Mesenchymal stem cell (in vitro differentiated cells and primary cell): ENCODE data around the gene IL1F10.
A peak's percentile ranks its signal among the peaks of the same experiment; 100 is the strongest.

Experiments used
- DNase-seq: peaks from one replicate; pipeline ENCODE4 v3.0.0-alpha.2; 2013
- H2AFZ ChIP-seq: one replicate; pipeline ENCODE4 v1.6.1; 2013; ENCODE audit warnings: low read depth, mild to moderate bottlenecking, control low read depth, inconsistent platforms, low read length, moderate library complexity
- H2AK5ac ChIP-seq: 2 replicates; pipeline ENCODE4 v1.6.1; 2013; ENCODE audit warnings: low read length, moderate library complexity, mild to moderate bottlenecking, inconsistent platforms; ENCODE audit not compliant: severe bottlenecking
- H2BK120ac ChIP-seq: one replicate; pipeline ENCODE4 v1.6.1; 2013; ENCODE audit warnings: low read depth, mild to moderate bottlenecking, inconsistent platforms, low read length, moderate library complexity
- H2BK12ac ChIP-seq, 2 experiments: one replicate each; pipeline ENCODE4 v1.6.1; 2013; ENCODE audit warnings: inconsistent platforms in 2 of 2, low read length in 2 of 2, mild to moderate bottlenecking in 2 of 2, moderate library complexity in 2 of 2, control low read depth in 1 of 2
- H2BK15ac ChIP-seq: one replicate; pipeline ENCODE4 v1.6.1; 2013; ENCODE audit warnings: mild to moderate bottlenecking, low read depth, inconsistent platforms; ENCODE audit not compliant: poor library complexity, severe bottlenecking
- H2BK5ac ChIP-seq: 2 replicates; pipeline ENCODE4 v1.6.1; 2013; ENCODE audit warnings: low read depth, mild to moderate bottlenecking, low read length, control low read depth, inconsistent platforms; ENCODE audit not compliant: poor library complexity, severe bottlenecking
- H3K14ac ChIP-seq, 2 experiments: one replicate each; pipeline ENCODE4 v1.6.1; 2013; ENCODE audit warnings: inconsistent platforms in 2 of 2, low read length in 2 of 2, control low read depth in 1 of 2, mild to moderate bottlenecking in 1 of 2, moderate library complexity in 1 of 2
- H3K18ac ChIP-seq, 2 experiments: one replicate each; pipeline ENCODE4 v1.6.1; 2013; ENCODE audit warnings: inconsistent platforms in 2 of 2, low read length in 2 of 2, control low read depth in 1 of 2, low read depth in 1 of 2, mild to moderate bottlenecking in 1 of 2
- H3K23ac ChIP-seq, 2 experiments: one replicate each; pipeline ENCODE4 v1.6.1; 2013; ENCODE audit warnings: inconsistent platforms in 2 of 2, low read length in 2 of 2, mild to moderate bottlenecking in 2 of 2, moderate library complexity in 2 of 2, control low read depth in 1 of 2
- H3K27ac ChIP-seq: 2 replicates; pipeline ENCODE4 v1.5.1; 2013; ENCODE audit warnings: mild to moderate bottlenecking, moderate library complexity, low read length, control low read depth, inconsistent platforms; ENCODE audit not compliant: poor library complexity, severe bottlenecking
- H3K27me3 ChIP-seq, 2 experiments: 2 replicates each; pipeline versions ENCODE4 v1.6.1 to v1.7.0; 2013; ENCODE audit warnings: low read length in 2 of 2, mild to moderate bottlenecking in 2 of 2, moderate library complexity in 2 of 2, control low read depth in 1 of 2, inconsistent platforms in 1 of 2; ENCODE audit not compliant: control insufficient read depth in 1 of 2, insufficient read depth in 1 of 2
- H3K36me3 ChIP-seq, 2 experiments: 2 replicates each; pipeline versions ENCODE4 v1.6.1 to v1.7.0; 2013; ENCODE audit warnings: low read length in 2 of 2, control low read depth in 1 of 2, inconsistent platforms in 1 of 2, low read depth in 1 of 2, mild to moderate bottlenecking in 1 of 2; ENCODE audit not compliant: insufficient read depth in 2 of 2, control insufficient read depth in 1 of 2
- H3K4ac ChIP-seq, 2 experiments: one replicate each; pipeline ENCODE4 v1.6.1; 2013; ENCODE audit warnings: inconsistent platforms in 2 of 2, low read length in 2 of 2, mild to moderate bottlenecking in 2 of 2, moderate library complexity in 2 of 2, control low read depth in 1 of 2, low read depth in 1 of 2
- H3K4me1 ChIP-seq: 2 replicates; pipeline ENCODE4 v1.6.1; 2013; ENCODE audit warnings: low read depth, low read length, control low read depth; ENCODE audit not compliant: control insufficient read depth, insufficient read depth
- H3K4me2 ChIP-seq: 2 replicates; pipeline ENCODE4 v1.6.1; 2013; ENCODE audit warnings: low read length, mild to moderate bottlenecking, inconsistent platforms; ENCODE audit not compliant: poor library complexity, severe bottlenecking
- H3K4me3 ChIP-seq, 2 experiments: 2 replicates each; pipeline versions ENCODE4 v1.5.1 to v1.7.0; 2013; ENCODE audit warnings: low read length in 2 of 2, mild to moderate bottlenecking in 2 of 2, control low read depth in 1 of 2, low read depth in 1 of 2; ENCODE audit not compliant: insufficient read depth in 1 of 2
- H3K79me1 ChIP-seq: replicated peaks from 2 replicates; pipeline ENCODE4 v1.6.1; 2013; ENCODE audit warnings: mild to moderate bottlenecking, control low read depth, low read length, inconsistent platforms; ENCODE audit not compliant: poor library complexity, severe bottlenecking
- H3K9ac ChIP-seq: 2 replicates; pipeline ENCODE4 v1.7.0; 2013; ENCODE audit warnings: mild to moderate bottlenecking, low read length, moderate library complexity
- H3K9me3 ChIP-seq: 2 replicates; pipeline ENCODE4 v1.7.0; 2013; ENCODE audit warnings: mild to moderate bottlenecking, low read length; ENCODE audit not compliant: control insufficient read depth
- H4K8ac ChIP-seq: one replicate; pipeline ENCODE4 v1.6.1; 2013; ENCODE audit warnings: inconsistent platforms, mild to moderate bottlenecking, low read length, moderate library complexity
- H4K91ac ChIP-seq: one replicate; pipeline ENCODE4 v1.6.1; 2013; ENCODE audit warnings: mild to moderate bottlenecking, low read length, inconsistent platforms
- WGBS: methylation state at CpG from one replicate; pipeline ENCODE4 v1.1.7; 2013; ENCODE audit warnings: mixed read lengths; 5-methylcytosine and 5-hydroxymethylcytosine counted together

IL1F10 gene

DNA sequence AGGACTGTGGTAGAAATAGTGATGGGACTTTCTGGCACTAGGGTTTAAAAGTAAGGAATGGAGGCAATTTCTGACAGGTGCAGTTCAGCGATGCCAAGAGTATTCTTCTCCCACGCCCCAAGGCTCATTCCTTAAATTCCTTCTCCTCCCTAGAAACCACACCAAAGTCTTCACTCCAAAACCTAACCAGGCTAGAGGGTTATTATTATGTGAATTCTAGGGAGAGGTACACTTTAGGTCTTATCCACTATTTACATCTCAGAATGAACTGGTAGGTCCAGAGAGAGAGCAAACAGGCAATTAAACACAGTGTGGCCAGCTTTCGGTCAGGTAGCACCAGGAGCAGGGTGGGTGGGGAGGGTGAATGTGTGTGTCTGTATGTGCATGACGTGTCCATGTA is 11.4 kb downstream of the IL1F10 start:
- H3K27me3 ChIP-seq: peaks cover 25 to 76% of the 10 kb centered on the region in 2 experiments
- peaks cover 2% of the 10 kb centered on the region for H3K4me1 ChIP-seq

DNA sequence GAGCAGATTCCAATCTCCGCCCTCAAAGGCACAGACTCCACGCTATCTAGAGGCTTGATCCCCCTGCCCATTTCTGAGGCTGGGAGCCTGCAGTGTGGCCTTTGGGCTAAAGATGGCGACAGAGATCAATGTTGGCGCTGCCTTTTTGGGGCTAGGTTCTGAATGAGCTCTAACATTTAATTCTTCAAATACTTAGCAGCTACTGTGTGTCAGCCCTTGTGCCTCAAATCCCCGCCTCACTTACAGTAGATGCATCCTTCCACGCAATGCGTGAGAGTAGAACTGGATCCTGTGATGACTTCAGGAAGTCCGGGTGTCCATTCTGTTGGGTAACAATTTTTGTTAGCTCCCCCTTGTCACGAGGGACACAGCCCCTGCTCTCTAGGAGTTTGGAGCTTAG is 12.4 kb downstream of the IL1F10 start:
- H3K27ac ChIP-seq: no peak overlapping the region
- H3K18ac ChIP-seq: no peak overlapping the region
- no peak overlapping the region for H3K4me3 ChIP-seq
- H3K27me3 ChIP-seq: peaks cover 15 to 73% of the 10 kb centered on the region in 2 experiments
- H3K4me2 ChIP-seq: no peak overlapping the region
- H2AFZ ChIP-seq: no peak overlapping the region
- H2BK12ac ChIP-seq: no peak overlapping the region
- WGBS: 21% methylated on average over 8 of the region's 9 CpGs
- no peaks in the 10 kb centered on the region for H3K36me3 ChIP-seq
- H3K9me3 ChIP-seq: no peaks in the 10 kb centered on the region
- H4K91ac ChIP-seq: no peak overlapping the region
- no peaks in the 10 kb centered on the region for H3K79me1 ChIP-seq
- peak; percentile 9 for DNase-seq
- no peak overlapping the region for H2BK120ac ChIP-seq
- no peak overlapping the region for H3K23ac ChIP-seq
- no peak overlapping the region for H2BK15ac ChIP-seq
- H2AK5ac ChIP-seq: no peak overlapping the region
- no peak overlapping the region for H2BK5ac ChIP-seq
- H3K14ac ChIP-seq: no peak overlapping the region
- H3K9ac ChIP-seq: peak overlapping the region; percentile 53
- H3K4me1 ChIP-seq: peaks cover 2% of the 10 kb centered on the region
- no peak overlapping the region for H3K4ac ChIP-seq
- no peak overlapping the region for H4K8ac ChIP-seq

More for the DNA sequence above, 11.4 kb downstream of the IL1F10 start:
- Histone ChIP-seq H2BK5ac (no peak overlapping the region), H2BK12ac (no peak overlapping the region), H3K9me3 (no peaks in the 10 kb centered on the region), H3K4ac (no peak overlapping the region), H2AK5ac (no peak overlapping the region), H3K14ac (no peak overlapping the region), H3K36me3 (no peaks in the 10 kb centered on the region), H3K9ac (peak overlapping the region; percentile 18), H2BK120ac (no peak overlapping the region), H3K79me1 (no peaks in the 10 kb centered on the region), H3K4me2 (no peak overlapping the region), H3K23ac (no peak overlapping the region), H3K27ac (no peak overlapping the region), H2AFZ (no peak overlapping the region), H4K8ac (no peak overlapping the region), H3K18ac (no peak overlapping the region), H2BK15ac (no peak overlapping the region), H3K4me3 (no peak overlapping the region), H4K91ac (no peak overlapping the region)
- 66% methylated on average over 2 of the region's 4 CpGs for WGBS
- no peak for DNase-seq

DNA sequence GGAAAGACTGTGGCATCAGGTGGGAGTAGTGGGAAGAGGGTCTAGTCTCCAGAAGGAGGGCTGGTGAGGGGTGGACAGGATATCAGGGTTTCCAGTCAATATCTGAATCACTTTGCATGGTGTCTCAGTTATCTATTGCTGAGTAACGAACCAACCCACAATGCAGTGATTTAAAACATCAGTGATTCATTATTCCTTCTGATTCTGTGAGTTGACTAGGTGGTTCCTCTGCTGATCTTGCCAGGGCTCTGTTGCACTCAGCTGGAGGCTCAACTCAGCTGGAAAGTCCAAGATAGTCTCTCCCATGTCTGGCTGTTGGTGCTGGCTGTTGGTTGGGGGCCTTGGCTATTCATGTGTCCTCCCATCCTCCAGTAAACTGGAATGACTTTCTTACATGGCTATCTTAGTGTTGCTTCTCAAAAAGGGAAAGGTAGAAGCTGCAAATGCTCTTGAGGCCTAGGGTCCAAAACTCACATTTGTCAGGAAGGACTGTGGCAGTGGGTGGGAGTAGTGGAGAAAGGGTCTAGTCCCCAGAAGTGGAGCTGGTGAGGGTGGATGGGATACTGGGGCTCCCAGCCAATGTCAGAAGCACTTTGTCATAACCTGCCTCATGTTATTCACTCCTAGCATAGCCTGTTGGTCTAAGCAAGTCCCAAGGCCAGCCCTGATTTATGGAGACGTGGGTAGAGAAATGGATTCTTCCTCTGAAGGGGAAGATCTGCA is 13.9 kb downstream of the IL1F10 start:
- H2AFZ ChIP-seq: no peak overlapping the region
- no peaks in the 10 kb centered on the region for H3K79me1 ChIP-seq
- no peak overlapping the region for H3K9ac ChIP-seq
- no peak overlapping the region for H3K18ac ChIP-seq
- WGBS: 55% methylated on average over 2 of the region's 2 CpGs
- H3K27ac ChIP-seq: no peak overlapping the region
- no peak overlapping the region for H4K8ac ChIP-seq
- no peak overlapping the region for H2BK5ac ChIP-seq
- H3K27me3 ChIP-seq: peaks cover 4 to 63% of the 10 kb centered on the region in 2 experiments
- H2BK120ac ChIP-seq: no peak overlapping the region
- peaks cover 2% of the 10 kb centered on the region for H3K4me1 ChIP-seq
- no peaks in the 10 kb centered on the region for H3K9me3 ChIP-seq
- H2BK15ac ChIP-seq: no peak overlapping the region
- DNase-seq: no peak
- no peak overlapping the region for H3K4me3 ChIP-seq
- no peak overlapping the region for H3K23ac ChIP-seq
- H3K4ac ChIP-seq: no peak overlapping the region
- H3K36me3 ChIP-seq: no peaks in the 10 kb centered on the region
- no peak overlapping the region for H3K4me2 ChIP-seq
- no peak overlapping the region for H2BK12ac ChIP-seq
- no peak overlapping the region for H2AK5ac ChIP-seq
- no peak overlapping the region for H4K91ac ChIP-seq
- no peak overlapping the region for H3K14ac ChIP-seq

DNA sequence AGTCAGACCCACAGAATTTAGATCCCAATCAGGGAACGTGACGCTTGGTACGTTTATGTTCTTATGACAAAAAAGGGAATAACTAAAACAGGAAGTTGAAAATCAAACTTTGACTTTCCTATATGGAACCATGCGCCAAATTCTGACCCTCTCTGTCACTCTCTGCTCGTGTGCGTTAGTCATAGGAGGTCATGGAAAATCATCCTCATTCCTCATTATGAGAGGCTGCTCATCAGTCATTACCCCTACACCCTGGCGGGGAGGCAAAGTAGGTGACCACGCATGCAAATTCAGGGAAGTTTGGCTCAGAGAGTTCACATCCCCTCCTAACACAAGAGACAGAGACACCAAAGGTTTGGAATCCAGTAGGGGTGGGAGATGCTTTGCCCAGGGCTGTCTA is 15.5 kb downstream of the IL1F10 start:
- DNase-seq: no peak
- H2BK15ac ChIP-seq: no peak overlapping the region
- 88% methylated on average over 8 of the region's 8 CpGs for WGBS

More for the DNA sequence above, 15.5 kb downstream of the IL1F10 start:
- Histone ChIP-seq H2AFZ (no peak overlapping the region), H2BK12ac (no peak overlapping the region), H3K9me3 (no peaks in the 10 kb centered on the region), H3K27me3 (peaks cover 0 to 55% of the 10 kb centered on the region in 2 experiments), H3K4ac (no peak overlapping the region), H3K14ac (no peak overlapping the region), H4K91ac (no peak overlapping the region), H2BK5ac (no peak overlapping the region), H3K27ac (no peak overlapping the region), H3K4me3 (no peak overlapping the region), H3K23ac (no peak overlapping the region), H3K4me1 (no peaks in the 10 kb centered on the region), H2BK120ac (no peak overlapping the region), H3K36me3 (no peaks in the 10 kb centered on the region), H3K18ac (no peak overlapping the region), H2AK5ac (no peak overlapping the region), H3K4me2 (no peak overlapping the region), H3K9ac (no peak overlapping the region), H3K79me1 (no peaks in the 10 kb centered on the region), H4K8ac (no peak overlapping the region)
